Stimulated activated CD4-positive, alpha-beta T cell treated with anti-CD3 and anti-CD28 coated beads, Interleukin-4, amount 100 ng/mL, for 24 hours (primary cell): ENCODE measurements around the gene PRPF40A.

Experiments
- DNase-seq: peaks from one replicate; pipeline ENCODE4 v3.0.0-alpha.2; 2020

PRPF40A gene

GRCh38 chr2:152613235-152613634 is 104.0 kb downstream of the PRPF40A start:
- DNase-seq: no peak

GRCh38 chr2:152611458-152612231 is 105.6 kb downstream of the PRPF40A start:
- no peak for DNase-seq

- no peak for DNase-seq
Measured at GRCh38 chr2:152609699-152610098, 107.6 kb downstream of the PRPF40A start.

DNA sequence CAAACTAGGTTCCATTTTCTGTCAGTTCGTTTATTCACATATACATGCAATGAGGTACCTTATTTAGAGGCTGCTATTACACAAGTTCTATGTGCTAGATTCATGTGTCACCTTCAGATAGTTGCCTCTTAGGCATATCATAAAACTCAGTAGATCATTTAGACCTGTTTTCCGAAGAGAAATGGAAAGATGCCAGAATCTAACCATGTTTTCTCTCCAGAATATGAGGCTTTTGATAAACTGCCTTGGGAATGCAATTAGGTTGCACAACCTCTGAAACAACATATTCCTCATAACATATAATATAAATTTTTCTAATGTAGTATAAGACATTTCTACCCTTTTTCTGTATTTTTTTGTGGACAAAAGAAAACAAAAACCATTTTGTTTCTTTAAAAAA is 108.1 kb downstream of the PRPF40A start:
- no peak for DNase-seq

DNA sequence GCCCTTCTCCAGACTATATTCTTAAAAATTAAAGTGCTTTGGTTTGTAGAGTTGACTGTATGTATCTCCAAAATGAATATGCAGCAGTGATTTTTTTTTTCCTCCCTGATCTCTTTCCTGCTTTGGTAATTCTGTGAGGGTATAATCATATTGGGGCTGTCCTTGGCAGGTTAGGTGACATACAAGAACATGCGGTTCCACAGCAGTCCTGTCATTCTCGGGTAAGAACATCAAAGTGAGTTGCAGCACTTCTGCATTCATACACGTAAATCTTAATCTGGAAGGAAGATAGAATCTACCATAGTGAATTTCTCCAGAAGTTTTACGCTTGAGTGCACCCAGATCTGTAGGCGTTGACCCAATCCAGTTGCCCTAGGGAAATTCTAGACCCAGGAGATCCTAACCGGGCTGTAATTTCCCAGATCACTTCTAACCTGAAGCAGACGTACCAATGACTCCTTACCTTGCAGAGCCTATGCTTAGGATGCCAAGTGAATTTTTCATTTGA is 109.4 kb downstream of the PRPF40A start:
- no peak for DNase-seq

DNA sequence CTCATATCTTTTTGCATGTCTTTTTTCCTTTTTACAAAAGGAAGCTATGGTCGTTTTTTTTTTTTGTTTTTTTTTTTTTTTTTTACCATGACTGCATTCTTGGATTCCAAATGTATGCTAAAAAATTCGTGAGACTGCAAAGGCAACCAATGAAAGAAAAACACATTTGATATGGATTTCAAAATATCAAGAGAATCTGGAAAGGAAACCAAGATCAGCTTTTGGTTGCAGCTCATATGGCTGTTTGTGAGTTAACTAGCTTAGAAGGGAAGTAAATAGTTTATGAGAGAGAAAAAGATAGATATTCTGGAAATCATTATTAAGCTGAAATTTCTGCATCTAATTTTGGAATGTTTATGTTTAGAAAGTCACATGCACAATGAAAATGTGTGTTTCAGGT is 110.3 kb downstream of the PRPF40A start:
- no peak for DNase-seq

- DNase-seq: no peak
Measured at GRCh38 chr2:152606081-152606480, 111.2 kb downstream of the PRPF40A start.

DNA sequence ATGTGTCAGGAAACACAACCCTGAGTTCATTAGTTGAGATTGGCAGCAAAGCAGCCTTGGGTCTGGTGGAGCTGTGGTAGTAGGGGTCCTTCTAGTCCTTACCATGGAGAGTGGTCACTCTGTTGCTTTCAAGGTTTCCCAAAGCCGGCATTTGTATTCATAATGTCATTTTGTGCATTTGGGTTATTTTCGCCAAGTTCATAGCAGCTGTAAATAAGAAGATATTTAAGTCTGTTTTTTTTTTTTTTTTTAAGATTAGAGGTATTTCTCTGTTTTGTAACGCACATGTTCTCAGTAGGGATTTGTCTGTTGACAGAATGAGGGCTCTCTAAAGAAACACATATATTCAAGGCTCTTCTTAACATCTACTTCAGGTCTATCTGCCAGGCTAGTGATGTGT is 114.1 kb downstream of the PRPF40A start:
- DNase-seq: no peak

- DNase-seq: no peak
Measured at GRCh38 chr2:152602750-152603149, 114.5 kb downstream of the PRPF40A start.
